Measurements from ENCODE around the gene POLR1H.

Gene POLR1H

DNA sequence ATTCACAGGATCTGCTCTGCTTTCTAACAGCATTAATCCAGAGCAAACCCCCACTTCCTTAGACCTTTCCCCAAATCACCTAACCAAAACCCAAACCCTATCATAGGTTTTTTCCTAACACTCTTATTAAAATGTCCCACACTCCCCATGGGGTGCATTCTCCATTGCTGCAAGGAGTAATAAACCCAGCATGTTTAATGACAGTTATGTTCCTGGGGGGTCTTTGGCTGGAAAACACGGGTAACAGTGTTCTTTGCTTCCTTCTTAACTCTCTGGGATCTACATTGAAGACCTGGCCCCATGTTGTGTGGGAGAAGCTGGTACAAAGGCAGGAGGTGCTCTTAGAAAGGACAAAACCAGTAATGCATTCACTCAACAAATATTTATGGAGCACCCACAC is 35.8 kb downstream of the POLR1H start:
- DNase-seq (ENCODE audit: low spot score) = no peak

DNA sequence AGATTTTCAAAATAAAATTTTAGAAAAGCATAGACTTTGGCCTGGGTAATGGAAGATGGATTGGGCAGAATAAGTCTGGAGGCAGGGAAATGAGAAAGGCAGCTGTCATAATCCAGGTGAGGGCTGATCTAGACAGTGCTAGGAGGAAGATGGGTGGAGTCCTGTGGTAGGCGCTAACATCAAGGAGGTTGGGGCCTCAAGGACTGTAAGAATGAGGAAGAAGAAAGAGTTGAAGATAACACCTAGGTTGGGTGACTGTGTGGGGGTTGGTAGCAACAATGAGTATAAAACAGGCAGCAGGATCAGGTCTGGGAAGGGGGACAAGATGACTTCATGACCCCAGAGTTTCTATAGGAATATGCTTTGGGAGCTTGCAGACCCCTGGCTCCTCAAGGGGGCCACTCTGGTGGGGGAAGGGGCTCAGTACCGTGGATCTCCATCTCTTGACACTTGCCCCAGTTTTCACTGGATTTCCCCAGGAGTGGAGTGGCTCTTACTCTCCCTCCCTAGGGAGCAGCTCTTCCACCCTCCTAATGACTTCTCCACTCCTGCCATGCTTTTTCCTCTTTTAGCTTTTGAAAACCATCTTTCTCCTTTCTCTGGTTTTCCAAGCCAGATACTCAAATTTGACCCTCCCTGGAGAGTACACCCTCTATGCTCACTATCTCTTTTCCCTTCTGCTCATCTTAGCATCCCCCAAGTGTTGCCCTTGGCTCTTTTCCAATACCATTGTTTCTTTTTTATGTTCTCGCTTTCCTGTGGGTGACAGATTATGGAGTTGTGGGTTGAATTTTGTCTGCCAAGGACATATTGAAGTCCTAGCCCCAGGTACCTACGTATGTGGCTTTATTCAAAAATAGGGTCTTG is 37.1 kb downstream of the POLR1H start:
- DNase-seq (ENCODE audit: low spot score) = no peak

DNA sequence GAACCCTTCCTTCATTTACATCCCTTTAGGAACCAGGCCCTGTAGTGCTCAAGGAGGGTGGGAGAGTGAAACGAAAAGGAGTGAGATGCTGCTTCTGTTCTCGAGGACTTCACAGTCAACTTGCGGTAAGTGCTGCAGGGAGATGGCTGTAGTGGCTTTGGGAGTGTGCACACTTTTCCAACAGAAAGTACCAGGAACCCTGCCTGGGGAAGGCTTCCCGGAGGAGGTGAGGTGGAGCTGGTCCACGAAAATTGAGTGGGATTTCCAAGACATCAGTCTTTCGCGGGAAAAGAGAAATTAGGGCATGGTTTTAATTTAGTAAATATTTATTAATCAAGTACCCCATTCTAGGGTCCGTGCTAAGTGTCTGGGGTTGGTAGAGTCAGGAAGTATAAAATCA is 39.1 kb downstream of the POLR1H start:
- no peak for DNase-seq (ENCODE audit: low spot score)

DNA sequence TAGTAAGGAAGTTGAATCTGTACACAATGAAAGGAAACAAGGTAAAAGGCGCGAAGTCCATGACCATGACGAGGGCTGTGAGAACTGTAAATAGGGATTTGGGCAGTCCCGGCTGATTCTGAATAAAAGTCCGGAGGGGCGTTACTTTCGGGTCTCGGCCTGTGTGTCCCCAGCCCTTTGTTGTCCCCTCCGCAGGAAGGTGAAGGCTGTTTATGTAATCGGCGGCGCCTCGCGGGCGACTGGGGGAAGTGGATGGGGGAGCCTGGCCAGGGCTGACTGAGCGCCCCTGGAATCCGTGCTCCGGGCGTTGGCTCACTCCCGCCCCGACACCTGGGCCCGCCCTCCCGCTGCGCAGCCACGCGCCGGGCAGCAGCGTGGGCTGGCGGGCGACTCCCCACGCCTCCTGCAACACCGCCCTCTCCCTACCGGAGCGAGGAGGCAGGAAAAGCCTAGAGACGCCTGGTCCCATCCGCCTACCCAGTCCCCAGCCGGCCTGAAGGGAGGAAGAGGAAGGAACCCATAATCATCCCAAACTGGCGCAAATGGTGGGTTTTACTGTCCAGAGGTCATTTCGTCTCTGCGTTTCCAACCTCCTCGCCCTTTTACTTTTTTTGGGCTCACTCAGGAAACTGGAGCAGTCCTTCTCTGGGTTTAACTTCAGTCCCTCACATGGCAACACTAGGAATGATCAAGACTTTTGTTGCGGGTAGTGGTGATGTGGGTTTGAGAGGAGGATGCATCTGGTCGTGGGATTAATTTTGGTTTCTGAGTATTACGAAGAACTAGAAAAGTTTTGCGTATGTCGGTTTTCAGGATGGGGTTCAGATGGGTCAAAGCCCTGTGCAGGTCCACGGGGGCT is 39.7 kb downstream of the POLR1H start:
- no peak for DNase-seq (ENCODE audit: low spot score)

DNA sequence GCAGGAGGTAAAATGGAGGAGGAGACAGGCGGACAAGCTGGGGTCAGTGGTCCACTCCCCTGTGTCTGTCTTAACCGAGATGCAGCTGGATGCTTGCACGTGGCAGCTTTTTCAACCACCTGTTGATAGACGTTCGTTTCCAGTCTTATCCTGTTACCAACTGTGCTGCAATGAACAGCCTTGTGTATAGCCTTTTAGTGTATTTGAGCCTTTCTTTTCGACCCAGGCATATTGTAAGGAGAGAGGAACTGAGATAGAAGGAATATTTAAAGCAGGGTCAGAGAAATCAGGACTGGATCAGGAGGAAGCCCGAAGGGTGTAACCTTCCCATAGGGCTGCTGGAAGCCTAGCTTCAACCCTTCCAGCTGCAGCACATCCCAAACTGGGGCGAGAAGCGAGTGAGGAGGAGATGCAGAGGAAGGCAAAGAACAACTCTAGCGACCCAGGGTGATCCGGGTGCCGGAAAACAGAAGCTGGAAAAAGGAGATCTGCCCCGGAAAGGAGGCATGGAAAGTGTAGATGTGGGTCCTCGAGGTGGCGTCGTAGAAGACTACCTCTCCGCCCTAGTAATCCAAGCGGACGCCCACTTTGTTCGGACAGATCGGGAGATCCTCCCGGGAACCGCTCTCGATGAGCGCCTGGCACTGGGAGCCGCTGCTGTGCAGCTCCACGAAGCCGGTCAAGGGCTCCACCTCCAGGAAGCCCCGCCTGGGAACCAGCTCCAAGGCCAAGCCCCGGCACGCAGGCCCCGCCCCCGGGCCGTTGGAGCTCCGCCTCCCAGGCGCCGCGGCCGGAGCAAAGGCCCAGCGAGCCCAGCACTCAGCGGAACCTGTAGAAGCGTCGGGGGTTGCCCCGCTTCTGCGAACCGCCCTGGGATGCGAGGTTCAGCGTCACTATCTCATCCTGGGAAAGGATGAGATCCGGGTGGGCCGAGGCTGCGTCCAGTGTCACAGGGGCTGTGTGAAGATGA is 40.7 kb downstream of the POLR1H start:
- peak; percentile 93 for DNase-seq (ENCODE audit: low spot score)

DNA sequence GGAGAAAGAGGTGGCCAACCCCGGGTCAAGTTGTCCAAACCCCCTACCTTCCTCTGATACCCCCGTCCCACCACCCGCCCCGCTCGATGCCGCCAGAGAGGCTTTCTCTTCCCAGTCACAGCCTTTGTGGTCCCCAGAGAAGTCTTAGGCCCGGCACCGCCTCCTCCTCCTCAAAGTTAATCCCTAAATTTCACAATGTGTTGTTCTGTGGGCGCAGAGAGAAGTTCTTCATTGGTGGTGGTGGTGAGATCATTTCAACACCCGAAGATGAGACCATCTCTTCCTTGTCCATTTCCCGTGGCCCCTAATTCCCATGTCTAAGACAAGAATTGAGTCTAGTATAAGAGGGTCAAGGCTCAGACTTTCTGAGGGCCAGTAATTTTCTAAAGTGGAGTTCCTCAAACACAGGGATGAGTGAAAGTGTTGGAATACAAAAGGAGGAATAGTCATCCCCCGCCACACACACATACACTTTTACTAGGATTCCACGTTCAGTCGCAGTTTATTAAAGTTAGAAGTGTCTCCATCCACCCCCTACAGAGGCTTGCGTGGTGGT is 41.4 kb downstream of the POLR1H start:
- no peak for DNase-seq (ENCODE audit: low spot score)

DNA sequence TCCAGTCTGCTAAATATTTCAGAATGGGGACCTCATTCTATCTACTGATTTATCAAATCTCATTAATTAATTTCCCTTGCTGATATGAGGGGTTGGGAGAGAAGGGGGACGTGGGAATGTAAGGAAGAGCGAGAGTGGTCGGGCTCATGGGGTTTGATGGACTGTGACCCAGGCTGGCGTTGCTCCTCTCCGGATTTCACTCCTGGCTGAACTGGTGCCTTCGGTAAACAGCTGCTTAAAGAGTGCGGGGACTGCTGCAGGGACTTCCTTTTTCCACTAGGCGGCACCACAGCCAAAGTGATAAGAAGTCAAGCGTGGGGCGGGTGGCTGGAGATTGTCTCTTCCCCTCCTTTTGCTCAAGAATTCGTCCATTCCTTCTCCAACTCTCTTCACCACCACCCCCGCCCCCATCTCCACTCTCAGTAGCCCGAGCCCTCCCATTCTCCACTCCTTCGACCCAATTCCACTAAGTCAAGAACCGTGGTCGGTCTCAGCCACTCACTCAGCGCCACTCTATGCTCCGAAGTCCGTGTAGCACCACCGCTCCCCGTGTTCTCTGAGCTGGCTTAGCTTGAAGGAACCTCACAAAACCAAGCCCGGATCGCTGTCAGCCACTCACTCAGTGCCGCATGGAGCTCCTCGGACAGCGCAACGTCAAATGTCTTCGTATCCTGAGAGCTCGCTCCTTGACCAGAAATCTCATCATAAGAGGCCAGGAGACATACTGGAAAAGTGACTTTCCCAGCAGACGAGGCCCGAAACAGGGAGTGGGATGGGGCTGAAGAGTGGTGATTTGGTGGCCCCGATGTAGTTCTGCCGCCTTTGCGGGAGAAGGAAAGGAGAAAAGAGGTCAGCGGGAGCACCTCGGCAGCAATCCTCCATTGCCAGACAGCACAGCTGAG is 42.2 kb downstream of the POLR1H start:
- peak; percentile 96 for DNase-seq (ENCODE audit: low spot score)

DNA sequence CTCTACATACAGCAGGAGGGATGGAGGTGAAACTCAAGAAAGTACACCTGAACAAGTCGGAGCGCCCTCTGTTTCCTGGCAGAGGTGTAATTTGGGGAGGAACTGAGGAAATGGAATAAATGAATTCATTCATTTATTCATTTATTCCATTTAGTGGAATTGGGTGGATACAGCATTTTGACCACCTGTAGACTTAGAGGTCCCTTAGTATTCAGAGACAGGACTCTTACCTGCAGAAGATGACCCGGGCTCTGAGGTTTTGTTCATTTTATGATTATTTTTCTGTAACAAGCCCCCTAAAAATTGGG is 42.8 kb downstream of the POLR1H start:
- DNase-seq (ENCODE audit: low spot score) = no peak

DNA sequence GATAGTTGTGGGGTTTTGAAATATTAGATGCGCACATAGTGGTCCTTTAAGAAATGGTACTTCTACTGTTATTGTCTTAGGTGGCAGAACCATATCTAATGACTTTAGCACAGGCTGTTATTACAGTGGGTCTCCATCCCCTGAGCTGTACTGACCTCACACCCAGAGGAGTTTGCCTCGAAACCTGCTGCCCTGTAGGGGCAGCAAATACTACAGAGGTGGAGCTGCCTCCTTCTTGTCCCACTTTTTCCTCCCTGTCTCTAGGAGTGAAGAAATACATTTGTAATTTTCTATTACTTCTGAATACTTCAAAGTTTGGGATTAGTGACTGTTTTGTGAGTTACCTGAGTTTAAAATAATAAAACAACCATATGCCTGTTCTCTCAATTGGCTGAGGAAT is 43.6 kb downstream of the POLR1H start:
- DNase-seq (ENCODE audit: low spot score) = no peak

DNA sequence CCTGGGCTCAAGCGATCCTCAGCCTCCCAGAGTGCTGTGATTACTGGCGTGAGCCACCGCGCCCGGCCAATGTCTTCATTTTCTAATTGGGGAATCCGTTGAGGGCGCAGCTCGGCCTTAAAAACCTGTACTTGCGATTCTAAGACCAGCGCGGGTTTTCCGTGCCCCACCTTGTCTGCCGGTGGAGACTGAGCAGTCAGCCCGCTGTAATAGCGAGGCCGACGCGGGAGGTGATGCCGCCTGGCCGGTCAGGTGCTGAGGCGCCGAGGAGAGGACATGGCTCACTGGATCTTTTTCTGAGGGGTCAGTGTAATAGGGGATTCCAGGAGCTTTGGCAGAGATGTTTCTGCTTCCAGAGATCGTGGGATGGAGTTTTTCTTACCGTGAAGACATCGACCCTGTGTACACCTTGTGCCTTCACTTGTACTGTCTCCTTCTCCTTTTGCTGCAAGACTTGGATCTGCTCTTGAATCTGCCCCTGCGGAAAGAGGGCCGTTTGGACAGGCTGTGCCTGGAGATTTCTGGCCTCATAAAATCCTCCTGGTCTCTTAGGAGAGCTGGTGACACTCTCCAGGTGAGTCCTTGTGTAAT is 50.3 kb downstream of the POLR1H start:
- no peak for DNase-seq (ENCODE audit: low spot score)

DNA sequence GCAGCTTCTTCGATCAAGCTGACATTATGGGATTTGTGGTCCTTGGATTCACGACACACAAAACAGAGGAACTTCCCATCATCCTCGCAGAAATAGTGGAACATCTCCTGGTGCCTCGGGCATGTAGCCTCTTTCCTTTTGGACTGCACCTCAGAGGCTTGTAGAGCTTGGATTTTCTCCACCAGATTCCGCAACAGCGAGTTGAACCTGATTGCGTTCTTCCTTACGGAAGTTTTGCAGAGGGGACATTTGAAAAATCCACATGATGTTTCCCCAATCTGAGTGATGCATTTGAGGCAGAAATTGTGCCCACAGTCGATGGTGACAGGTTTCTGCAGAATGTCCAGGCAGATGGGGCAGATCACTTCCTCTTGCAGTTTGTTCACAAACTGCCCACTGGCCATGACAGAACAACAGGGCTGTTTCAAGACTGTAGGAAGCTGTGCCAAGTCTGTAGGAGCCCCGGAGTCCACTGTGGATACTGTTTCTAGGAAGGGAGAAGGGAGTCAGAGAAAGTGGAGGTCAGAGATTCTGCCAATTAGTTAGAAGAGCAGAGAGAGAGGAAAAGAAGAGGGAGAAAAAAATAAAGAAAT is 51.4 kb downstream of the POLR1H start:
- DNase-seq (ENCODE audit: low spot score) = no peak

DNA sequence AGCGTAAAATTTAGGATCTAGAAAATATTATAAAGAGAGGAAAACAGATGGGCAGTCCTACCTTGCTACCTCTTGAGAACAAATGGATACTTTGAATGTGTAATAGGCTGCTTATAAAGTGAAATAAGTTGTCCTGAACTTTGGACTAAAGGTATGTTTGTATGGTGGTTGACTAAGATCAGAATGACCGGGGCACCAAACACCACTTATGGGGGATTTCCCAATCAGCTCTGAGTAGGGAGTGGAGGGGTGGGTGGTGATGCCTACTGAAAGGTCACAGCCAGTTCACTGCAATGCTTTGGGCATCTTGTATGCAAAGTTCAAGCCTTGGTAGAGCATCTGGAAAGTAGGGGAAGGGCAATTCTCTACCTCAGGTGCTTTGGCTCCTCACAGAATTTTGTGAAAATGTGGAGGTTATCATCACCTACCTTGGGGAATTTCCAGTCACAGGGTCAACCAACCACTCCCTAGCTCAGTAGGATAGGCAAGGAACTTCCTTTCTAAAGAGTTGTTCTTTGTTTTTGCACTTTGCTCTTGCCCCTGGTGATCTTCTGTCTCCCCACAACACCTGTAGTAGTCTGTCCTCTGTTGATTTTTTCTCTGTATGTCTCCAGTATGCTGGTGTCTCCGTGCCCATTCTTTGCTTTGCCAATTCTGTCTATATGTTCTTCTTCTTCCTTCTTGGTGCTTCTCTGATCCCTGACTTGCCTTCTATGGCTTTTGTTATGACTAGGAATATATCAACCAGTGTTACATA is 52.1 kb downstream of the POLR1H start, which contains the start of gene TRIM31:
Gene TRIM31, minus strand, starts transcription at position 88 of the 757 bp plus-strand sequence. CDS start 285 bp downstream, outside the sequence.
- DNase-seq (ENCODE audit: low spot score) = no peak

DNA sequence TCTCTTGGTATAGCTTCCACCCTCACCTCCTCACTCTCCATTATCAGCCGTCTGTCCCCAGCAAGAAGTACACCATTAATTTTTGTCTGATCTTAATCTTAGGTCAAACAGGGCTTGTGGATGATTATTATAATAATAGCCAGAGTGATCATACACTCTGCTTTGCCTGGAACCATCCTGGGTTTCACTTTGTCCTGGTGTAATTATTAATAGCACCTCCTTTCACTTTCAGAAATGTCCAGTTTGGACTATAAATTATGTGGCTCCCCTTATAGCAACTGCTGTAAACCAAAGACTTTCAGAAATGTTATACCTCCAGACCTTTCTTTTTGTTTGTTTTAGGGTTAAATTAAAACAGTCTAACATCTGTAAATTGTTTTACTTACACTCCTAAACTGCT is 52.8 kb downstream of the POLR1H start:
- no peak for DNase-seq (ENCODE audit: low spot score)

Data from hematopoietic multipotent progenitor cell treated with erythropoietin and hydrocortisone succinate and interleukin-3 and kit ligand, for 17 days (in vitro differentiated cells).